Left lung (tissue), 10 donors: Measurements from ENCODE around the gene NMT1. TPM values are rescaled to one million over a fixed set of nuclear protein-coding genes. Genes with fewer than 3 reads are reported as not detected.

Source experiments
- ATAC-seq: fragments of 200-7000 bp; cut with Tn5 transposase; one replicate; pipeline ENCODE4 v1.9.1; 2020; ENCODE audit warnings: moderate library complexity
- DNase-seq, 4 donors: peaks; one replicate each; pipeline ENCODE4 v3.0.0-alpha.2; 2013 to 2020
- H3K27ac ChIP-seq, 2 donors: fragments of 200-600 bp; sonication (generic) in 1 of 2; one replicate each; pipeline versions ENCODE4 v1.5.0 to v1.8.0; 2020 to 2021
- H3K27me3 ChIP-seq, 2 donors: fragments of 200-600 bp; sonication (generic) in 1 of 2; one replicate each; pipeline versions ENCODE4 v1.5.0 to v1.8.0; 2020 to 2021
- H3K36me3 ChIP-seq, 2 donors: fragments of 200-600 bp; sonication (generic) in 1 of 2; one replicate each; pipeline versions ENCODE4 v1.5.0 to v1.8.0; 2020 to 2021
- H3K4me1 ChIP-seq, 2 donors: fragments of 200-600 bp; one replicate each; pipeline ENCODE4 v1.8.0; 2021
- H3K4me3 ChIP-seq, 2 donors: fragments of 200-600 bp; sonication (generic) in 1 of 2; one replicate each; pipeline versions ENCODE4 v1.5.0 to v1.8.0; 2020 to 2021; ENCODE audit warnings: mild to moderate bottlenecking in 1 of 2
- H3K9me3 ChIP-seq, 2 donors: fragments of 200-600 bp; sonication (generic) in 1 of 2; one replicate each; pipeline versions ENCODE4 v1.5.0 to v1.8.0; 2020 to 2021
- intact Hi-C, 2 donors: fragments of 100-400 bp; cut with DNase I; formaldehyde crosslinking; loops; one replicate each; pipeline versions ENCODE4 v1.11.2 to v1.14.2; 2022
- polyA plus RNA-seq, 6 donors: library from polyadenylated mRNA; unstranded; fragments of 120-200 nt; gene quantifications; one replicate each; pipeline ENCODE4 v1.2.1, GENCODE V29; 2013; ENCODE audit not compliant: insufficient read length in 6 of 6
- total RNA-seq, 2 donors: library from RNA; stranded (reverse); fragmentation: NEBNext Ultra II Directional; extraction: Animal tissue kit (Norgen Biotek cat#: 25700); gene quantifications; one replicate each; pipeline ENCODE4 v1.2.1, GENCODE V29; 2021
- TF ChIP-seq, protein P1 (sequence below), 2 donors: fragments of 200-600 bp; sonication (generic) in 1 of 2; IDR thresholded peaks; one replicate each; pipeline versions ENCODE4 v1.5.0 to v1.8.0; 2021; ENCODE audit warnings: antibody characterized with exemption in 2 of 2
- donor health status: DM: no; HTN: yes; CAD: no.
- donor health status: DM: no; HTN: no; CAD: no.

NMT1 gene
- total and polyA plus RNA-seq, 8 donors, result 59.8 to 129 (median 69.9) TPM

DNA sequence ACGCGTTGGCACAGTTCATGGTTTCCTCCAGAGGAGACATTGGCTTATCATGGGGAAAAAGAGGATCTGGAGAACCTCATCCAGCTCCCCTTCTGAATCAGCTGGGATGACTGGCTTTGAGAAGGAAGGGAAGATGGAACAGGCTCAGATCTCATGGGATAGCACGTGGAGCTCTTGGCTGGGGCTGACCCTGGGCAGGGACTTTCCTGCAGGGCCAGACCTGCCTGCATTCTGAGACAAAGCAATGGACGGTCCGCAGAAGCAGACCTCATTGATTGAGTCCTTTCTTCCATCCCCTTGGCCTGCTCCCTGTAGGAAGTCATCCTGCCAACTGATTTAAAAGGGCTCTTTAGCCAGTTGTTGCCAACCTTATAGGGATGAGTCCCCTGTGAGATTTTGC lies 45.0 kb downstream of the NMT1 start:
- Histone ChIP-seq H3K36me3 (peaks cover 5 to 83% of the 10 kb centered on the region in 2 donors), H3K4me1 (no peaks in the 10 kb centered on the region), H3K27ac (no peak overlapping the region), H3K9me3 (no peaks in the 10 kb centered on the region), H3K27me3 (no peaks in the 10 kb centered on the region), H3K4me3 (no peak overlapping the region)
- DNase-seq (no peak), ATAC-seq (no peak)
- TF ChIP-seq, protein P1, sequence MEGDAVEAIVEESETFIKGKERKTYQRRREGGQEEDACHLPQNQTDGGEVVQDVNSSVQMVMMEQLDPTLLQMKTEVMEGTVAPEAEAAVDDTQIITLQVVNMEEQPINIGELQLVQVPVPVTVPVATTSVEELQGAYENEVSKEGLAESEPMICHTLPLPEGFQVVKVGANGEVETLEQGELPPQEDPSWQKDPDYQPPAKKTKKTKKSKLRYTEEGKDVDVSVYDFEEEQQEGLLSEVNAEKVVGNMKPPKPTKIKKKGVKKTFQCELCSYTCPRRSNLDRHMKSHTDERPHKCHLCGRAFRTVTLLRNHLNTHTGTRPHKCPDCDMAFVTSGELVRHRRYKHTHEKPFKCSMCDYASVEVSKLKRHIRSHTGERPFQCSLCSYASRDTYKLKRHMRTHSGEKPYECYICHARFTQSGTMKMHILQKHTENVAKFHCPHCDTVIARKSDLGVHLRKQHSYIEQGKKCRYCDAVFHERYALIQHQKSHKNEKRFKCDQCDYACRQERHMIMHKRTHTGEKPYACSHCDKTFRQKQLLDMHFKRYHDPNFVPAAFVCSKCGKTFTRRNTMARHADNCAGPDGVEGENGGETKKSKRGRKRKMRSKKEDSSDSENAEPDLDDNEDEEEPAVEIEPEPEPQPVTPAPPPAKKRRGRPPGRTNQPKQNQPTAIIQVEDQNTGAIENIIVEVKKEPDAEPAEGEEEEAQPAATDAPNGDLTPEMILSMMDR (IDR thresholded peaks at IDR 0.05), result no peak
- intact Hi-C loops, result no loop called here

DNA sequence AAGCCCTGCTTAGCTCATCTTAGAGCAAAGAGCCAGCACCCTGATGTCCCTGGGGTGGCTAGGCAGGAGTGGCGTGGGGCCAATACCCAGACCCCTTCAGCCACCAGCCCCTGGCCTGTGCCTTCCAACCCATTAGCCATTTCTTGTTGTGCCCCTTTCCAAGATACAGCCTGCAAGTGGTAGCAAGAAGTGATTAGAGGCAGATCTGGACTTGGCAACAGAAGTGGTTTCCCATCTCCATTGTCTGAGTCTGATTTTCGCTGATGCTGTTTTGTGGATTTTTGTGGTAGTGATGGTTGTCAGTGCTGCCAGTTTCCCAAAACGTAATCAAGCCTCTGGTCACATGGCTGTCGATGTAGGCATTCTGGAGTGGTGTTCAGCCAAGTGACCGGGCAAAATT lies 45.5 kb downstream of the NMT1 start:
- ATAC-seq (no peak), DNase-seq (no peak)
- H3K27ac ChIP-seq, result no peak overlapping the region
- H3K4me3 ChIP-seq, result no peak overlapping the region
- H3K4me1 ChIP-seq, result no peaks in the 10 kb centered on the region
- H3K36me3 ChIP-seq, result peaks cover 5 to 78% of the 10 kb centered on the region in 2 donors
- H3K9me3 ChIP-seq, result no peaks in the 10 kb centered on the region
- intact Hi-C loops, result no loop called here
- TF ChIP-seq, protein P1 (IDR thresholded peaks at IDR 0.05), result no peak
- no peaks in the 10 kb centered on the region for H3K27me3 ChIP-seq

DNA sequence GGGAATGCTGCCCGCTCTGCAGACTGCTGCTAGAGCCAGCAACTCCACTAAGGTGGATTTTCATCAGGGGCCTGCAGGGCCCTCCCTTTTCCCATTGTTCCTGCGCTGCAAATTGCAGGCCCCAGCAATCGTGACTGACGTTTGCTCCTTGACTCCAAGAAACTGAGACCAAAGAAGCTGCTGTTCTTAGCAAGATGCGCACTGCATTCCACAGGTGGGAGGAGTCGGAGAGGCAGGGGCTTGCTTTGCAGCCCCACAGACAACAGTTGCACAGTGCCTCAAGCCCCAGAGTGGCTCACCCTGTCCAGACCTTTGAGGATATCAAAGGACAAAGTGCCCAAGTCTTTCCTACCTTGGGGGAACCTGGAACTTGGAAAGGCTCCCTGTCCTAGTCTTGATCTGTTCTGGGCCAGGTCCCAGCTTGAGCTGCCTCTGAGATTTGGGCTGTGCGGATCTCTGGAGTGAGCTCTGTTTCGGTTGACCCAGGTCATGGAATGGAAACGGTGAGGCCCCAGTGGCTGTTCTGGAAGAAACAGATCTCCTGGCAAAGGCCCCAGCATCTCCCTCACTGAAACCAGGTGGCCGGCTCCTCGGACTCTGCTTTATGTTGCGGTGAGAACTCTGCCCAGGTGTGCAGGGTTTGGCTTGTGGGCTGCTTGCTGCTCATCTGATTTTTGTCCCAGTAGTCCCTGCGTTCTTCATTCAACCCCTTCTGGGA lies 46.3 kb downstream of the NMT1 start:
- no peak overlapping the region for H3K27ac ChIP-seq
- no peaks in the 10 kb centered on the region for H3K9me3 ChIP-seq
- intact Hi-C loops, result no loop called here
- TF ChIP-seq, protein P1 (IDR thresholded peaks at IDR 0.05), result no peak
- ATAC-seq, result no peak
- no peaks in the 10 kb centered on the region for H3K4me1 ChIP-seq
- no peak for DNase-seq
- H3K4me3 ChIP-seq, result no peak overlapping the region
- no peaks in the 10 kb centered on the region for H3K27me3 ChIP-seq
- peaks cover 0 to 73% of the 10 kb centered on the region in 2 donors for H3K36me3 ChIP-seq

DNA sequence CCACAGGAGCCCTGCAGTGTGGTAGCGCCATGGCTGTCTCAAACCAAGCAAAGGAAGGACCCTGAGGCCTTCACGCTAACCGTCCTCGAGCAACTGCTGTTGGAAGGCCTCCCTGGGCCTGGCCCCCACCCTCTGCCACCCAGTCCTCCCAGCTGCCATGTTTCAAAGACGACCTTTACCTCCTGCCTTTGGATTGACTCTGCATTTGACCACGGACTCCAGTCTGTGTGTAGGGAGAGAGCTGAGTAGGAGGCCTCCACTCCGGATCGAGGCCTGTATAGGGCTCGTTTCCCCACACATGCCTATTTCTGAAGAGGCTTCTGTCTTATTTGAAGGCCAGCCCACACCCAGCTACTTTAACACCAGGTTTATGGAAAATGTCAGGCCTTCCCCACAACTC lies 46.9 kb downstream of the NMT1 start:
- DNase-seq (no peak), ATAC-seq (no peak)
- Histone ChIP-seq H3K36me3 (peaks cover 0 to 69% of the 10 kb centered on the region in 2 donors), H3K27ac (no peak overlapping the region), H3K9me3 (no peaks in the 10 kb centered on the region), H3K4me3 (no peak overlapping the region), H3K27me3 (no peaks in the 10 kb centered on the region), H3K4me1 (no peaks in the 10 kb centered on the region)
- TF ChIP-seq, protein P1 (IDR thresholded peaks at IDR 0.05), result no peak
- intact Hi-C loops, result no loop called here

DNA sequence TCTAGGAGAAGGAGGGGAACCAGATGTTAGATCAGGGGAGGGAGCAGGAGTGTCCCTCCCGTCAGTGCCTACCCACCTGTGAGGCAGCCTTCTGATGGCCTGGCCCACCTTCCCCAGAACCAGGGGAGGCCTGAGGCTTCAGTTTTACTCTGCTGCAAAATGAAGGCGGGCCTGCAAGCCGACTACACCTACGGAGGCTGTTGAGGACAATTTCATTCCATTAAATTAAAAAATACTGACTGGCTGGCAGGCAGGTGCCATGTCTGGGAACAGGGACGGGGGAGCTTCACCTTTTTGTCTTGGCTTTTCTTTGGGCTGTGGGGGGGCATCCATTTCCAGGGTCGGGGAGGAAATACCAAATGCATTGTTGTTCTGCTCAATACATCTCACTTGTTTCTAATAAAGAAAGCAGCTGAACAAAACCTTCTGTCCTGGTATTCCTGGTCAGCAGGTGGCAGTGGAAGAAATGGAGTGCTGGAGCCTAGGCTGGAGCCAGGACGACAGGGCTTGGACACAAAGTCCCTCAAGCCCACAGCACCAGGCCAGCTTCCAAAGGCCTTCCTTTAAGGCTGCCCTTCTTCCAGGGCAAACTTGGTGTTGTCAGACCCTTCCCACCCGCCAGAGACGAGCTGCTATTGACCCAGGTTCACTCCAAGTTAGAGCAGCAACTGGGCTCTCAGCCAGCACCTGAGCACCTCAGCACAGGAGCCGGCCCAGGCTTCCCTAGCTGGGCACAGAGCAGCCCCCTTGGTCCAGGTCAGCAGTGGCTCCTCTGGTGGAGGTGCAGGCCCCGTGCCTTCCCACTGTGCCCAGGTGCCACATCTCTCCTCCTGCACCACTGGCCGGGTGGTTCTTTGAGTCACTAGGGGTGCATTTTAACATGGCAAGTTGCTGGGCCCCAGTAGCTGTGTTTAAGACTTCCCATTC lies 47.7 kb downstream of the NMT1 start:
- Histone ChIP-seq H3K4me1 (no peaks in the 10 kb centered on the region), H3K36me3 (peaks cover 0 to 61% of the 10 kb centered on the region in 2 donors), H3K27me3 (no peaks in the 10 kb centered on the region), H3K4me3 (no peak overlapping the region), H3K27ac (no peak overlapping the region), H3K9me3 (no peaks in the 10 kb centered on the region)
- TF ChIP-seq, protein P1 (IDR thresholded peaks at IDR 0.05), result no peak
- ATAC-seq (peak; percentile 25), DNase-seq (no peak)
- intact Hi-C loops, result no loop called here
